GM21381 (cell line): ENCODE data around the gene STOML1.

ENCODE experiments used
- ATAC-seq: cut with Tn5 transposase; IDR thresholded peaks from one replicate; pipeline ENCODE4 v1.9.1; 2021; ENCODE audit warnings: mild to moderate bottlenecking, moderate library complexity; ENCODE audit not compliant: unreplicated experiment

Gene STOML1, protein sequence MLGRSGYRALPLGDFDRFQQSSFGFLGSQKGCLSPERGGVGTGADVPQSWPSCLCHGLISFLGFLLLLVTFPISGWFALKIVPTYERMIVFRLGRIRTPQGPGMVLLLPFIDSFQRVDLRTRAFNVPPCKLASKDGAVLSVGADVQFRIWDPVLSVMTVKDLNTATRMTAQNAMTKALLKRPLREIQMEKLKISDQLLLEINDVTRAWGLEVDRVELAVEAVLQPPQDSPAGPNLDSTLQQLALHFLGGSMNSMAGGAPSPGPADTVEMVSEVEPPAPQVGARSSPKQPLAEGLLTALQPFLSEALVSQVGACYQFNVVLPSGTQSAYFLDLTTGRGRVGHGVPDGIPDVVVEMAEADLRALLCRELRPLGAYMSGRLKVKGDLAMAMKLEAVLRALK

GRCh38 chr15:73991726-73992593 is at the start of gene STOML1:
Gene STOML1, minus strand, starts transcription at chr15:73992295. Its CDS starts 72 bp downstream, at chr15:73992223.
- ATAC-seq: peak; percentile 71

DNA sequence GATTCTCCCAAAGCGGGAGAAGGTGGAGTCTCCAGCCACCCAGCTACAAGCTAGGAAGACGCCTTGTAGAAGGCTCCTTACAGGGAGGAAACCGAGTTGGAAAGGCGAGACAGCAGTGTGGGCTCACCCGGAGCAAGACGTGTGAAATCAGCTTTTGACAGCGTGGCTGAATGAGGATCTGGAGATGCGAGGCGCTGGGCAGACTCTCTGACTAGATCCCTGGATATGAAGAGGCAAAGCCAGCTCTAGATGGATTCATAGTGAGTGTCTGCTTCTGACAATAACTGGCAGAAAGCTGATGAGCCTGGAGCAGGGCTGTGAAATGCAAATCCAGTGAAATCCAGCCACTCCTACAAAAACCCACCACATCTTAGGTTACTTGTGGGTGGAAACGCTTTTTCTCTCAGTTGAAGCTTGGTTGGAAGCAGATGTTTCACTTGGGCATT is 49.2 kb upstream of the STOML1 start:
- ATAC-seq: no peak

DNA sequence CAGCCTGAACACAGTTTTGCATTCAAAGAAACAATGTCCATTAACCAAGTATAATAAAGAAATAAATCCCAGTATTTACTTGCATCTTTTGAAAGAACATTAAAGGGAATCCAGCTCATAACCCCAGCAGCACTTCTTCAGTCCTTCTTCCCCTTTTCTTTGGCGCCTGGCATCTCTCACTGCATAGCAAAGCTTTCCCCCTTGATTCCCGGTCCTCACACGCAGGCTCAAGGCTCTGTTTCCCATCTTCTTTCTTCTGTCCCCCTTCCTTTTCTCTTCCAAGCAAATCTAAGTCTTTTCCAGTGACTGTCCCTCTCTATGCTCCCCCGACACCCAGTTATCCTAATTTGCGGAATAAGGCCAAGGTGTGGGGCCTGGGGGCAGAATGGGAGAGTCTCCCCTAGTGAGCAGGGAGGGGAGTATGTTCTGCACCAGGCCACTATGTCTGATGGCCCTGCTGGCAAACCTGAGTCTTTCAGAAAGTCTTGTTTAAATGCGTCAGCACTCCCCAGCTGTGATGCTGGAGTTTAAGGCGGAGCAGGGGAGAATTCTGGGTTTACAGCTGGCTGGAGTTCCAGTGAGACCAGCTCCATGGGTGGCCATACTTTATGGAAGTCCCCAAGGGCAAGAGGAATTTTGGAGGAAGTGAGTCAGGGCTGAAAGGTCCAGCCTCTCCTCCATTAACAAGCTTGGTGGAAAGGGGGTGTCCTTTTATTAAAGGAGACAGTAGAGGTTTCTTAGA is 48.2 kb upstream of the STOML1 start:
- ATAC-seq: no peak

- no peak for ATAC-seq
These were observed 47.5 kb upstream of the STOML1 start for GRCh38 chr15:74039656-74040010.

- no peak for ATAC-seq
These were observed 46.9 kb upstream of the STOML1 start for GRCh38 chr15:74038707-74039655.

- no peak for ATAC-seq
These were observed 45.3 kb upstream of the STOML1 start for GRCh38 chr15:74037171-74038117.

- ATAC-seq: no peak
These were observed 44.4 kb upstream of the STOML1 start for GRCh38 chr15:74036271-74037170.

DNA sequence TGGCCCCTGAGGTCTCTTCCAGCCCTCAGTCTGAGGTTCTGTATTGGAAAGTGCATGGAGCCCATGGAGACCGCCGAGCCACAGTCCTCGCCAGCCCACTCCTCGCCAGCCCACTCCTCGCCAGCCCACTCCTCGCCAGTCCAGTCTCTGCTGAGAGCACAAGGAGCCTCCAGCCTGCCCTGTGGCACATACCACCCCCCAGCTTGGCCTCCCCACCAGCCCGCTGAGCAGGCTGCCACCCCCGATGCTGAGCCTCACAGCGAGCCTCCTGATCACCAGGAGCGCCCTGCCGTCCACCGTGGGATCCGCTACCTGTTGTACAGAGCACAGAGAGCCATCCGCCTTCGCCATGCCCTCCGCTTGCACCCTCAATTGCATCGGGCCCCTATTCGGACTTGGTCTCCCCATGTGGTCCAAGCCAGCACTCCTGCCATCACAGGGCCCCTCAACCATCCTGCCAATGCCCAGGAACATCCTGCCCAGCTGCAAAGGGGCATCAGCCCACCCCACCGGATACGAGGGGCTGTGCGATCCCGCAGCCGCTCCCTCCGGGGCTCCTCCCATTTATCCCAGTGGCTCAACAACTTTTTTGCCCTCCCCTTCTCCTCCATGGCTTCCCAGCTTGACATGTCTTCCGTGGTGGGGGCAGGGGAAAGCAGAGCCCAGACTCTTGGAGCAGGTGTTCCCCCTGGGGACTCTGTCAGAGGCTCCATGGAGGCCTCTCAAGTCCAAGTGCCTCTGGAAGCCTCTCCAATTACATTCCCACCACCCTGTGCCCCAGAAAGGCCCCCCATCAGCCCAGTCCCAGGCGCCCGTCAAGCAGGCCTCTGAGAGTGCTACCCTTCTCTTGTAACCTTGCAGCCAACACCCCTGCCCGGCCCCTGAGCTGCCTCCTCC is 43.3 kb upstream of the STOML1 start:
- no peak for ATAC-seq

- ATAC-seq: no peak
These were observed 42.2 kb upstream of the STOML1 start for GRCh38 chr15:74034206-74034755.

- no peak for ATAC-seq
These were observed 40.8 kb upstream of the STOML1 start for GRCh38 chr15:74032606-74033561.

- ATAC-seq: no peak
These were observed 40.0 kb upstream of the STOML1 start for GRCh38 chr15:74032046-74032445.

DNA sequence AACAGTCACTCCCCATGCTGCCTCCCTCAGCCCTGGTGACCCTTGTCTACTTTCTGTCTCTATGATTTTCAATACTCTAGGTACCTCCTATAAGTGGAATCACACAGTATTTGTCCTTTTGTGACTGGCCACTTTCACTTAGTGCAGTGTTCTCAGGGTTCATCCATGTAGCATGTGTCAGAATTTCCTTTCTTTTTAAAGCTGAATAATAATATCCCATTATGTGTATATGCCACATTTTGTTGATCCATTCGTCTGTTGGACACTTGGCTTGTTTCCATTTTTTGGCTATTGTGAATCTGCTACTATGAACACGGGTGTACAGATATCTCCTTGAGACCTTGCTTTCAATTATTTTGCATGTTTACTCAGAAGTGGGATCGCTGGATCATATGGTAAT is 36.6 kb upstream of the STOML1 start:
- ATAC-seq: no peak

DNA sequence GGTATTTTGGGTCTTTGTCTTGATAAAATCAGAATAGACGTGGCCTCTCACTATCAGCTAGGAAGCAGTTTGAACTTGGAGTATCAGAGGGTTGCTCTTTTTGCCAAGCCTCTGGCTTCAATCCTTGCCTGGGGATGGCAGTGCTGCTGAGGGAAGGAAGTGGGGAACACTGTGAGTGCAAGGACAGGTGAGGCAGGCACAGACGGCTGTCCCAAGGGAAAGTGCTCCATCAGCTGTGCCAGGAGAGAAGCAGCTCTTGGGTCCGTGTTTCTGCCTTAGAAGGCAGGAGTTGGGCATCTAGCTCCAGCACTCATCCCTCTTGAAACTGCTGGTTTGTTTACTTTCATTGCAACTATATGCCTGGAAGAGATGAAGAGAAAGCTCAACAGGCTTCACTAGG is 35.6 kb upstream of the STOML1 start:
- no peak for ATAC-seq

GRCh38 chr15:74025436-74025835 is 33.3 kb upstream of the STOML1 start:
- no peak for ATAC-seq

GRCh38 chr15:74024687-74025086 is 32.6 kb upstream of the STOML1 start:
- ATAC-seq: no peak
